Activated CD4-positive, CD25-positive, alpha-beta regulatory T cell treated with anti-CD3 and anti-CD28 coated beads, Interleukin-2, amount 50 U/mL, for 24 hours (primary cell): ENCODE results near the gene TIAL1.
"Not testable (repeated sequence)": the region's sequence is repeated elsewhere in the genome, so short reads cannot be mapped to it uniquely, and the experiment has no call there.

Experiments used
- ATAC-seq, 2 donors: fragments of 150-1000 bp; cut with Tn5 transposase; one replicate each; pipeline ENCODE4 v1.10.0; 2021; ENCODE audit warnings: mild to moderate bottlenecking in 1 of 2, moderate library complexity in 1 of 2

The TIAL1 gene

GRCh38 chr10:119596537-119597404 is at the start of gene TIAL1:
Gene TIAL1 (minus strand): TSS chr10:119596964. CDS start chr10:119596465, 499 bp downstream.
- peak; percentile 89 for ATAC-seq

GRCh38 chr10:119644994-119645393 is 48.2 kb upstream of the TIAL1 start:
- no peak for ATAC-seq

GRCh38 chr10:119644205-119644814 is 47.5 kb upstream of the TIAL1 start:
- ATAC-seq, result no peak

GRCh38 chr10:119643306-119644204 is 46.8 kb upstream of the TIAL1 start:
- ATAC-seq, result no peak

GRCh38 chr10:119642556-119643111 is 45.9 kb upstream of the TIAL1 start:
- ATAC-seq, result peak; percentile 84 to 91

GRCh38 chr10:119640875-119641526 is 44.2 kb upstream of the TIAL1 start:
- ATAC-seq, result no peak

GRCh38 chr10:119640384-119640783 is 43.6 kb upstream of the TIAL1 start:
- ATAC-seq, result no peak

- ATAC-seq, result no peak
These were observed 42.2 kb upstream of the TIAL1 start for GRCh38 chr10:119638982-119639381.

GRCh38 chr10:119637631-119638030 is 40.9 kb upstream of the TIAL1 start:
- no peak for ATAC-seq

- no peak for ATAC-seq
These were observed 37.4 kb upstream of the TIAL1 start for GRCh38 chr10:119634219-119634544.

GRCh38 chr10:119633538-119634218 is 36.9 kb upstream of the TIAL1 start:
- ATAC-seq, result no peak

- no peak for ATAC-seq
These were observed 33.5 kb upstream of the TIAL1 start for GRCh38 chr10:119630300-119630699.

GRCh38 chr10:119625570-119626280 is 29.0 kb upstream of the TIAL1 start:
- ATAC-seq, result no peak

- no peak for ATAC-seq
These were observed 24.3 kb upstream of the TIAL1 start for GRCh38 chr10:119621078-119621384.

- ATAC-seq, result peak in 1 of 2 donors; percentile 33
These were observed 23.7 kb upstream of the TIAL1 start for GRCh38 chr10:119620241-119621077.

- not testable (repeated sequence) for ATAC-seq
These were observed 23.0 kb upstream of the TIAL1 start for GRCh38 chr10:119619811-119620210.

- no peak for ATAC-seq
These were observed 22.5 kb upstream of the TIAL1 start for GRCh38 chr10:119619215-119619614.

GRCh38 chr10:119616882-119617570 is 20.3 kb upstream of the TIAL1 start:
- ATAC-seq, result no peak

GRCh38 chr10:119614686-119615085 is 17.9 kb upstream of the TIAL1 start:
- no peak for ATAC-seq

GRCh38 chr10:119613741-119614140 is 17.0 kb upstream of the TIAL1 start:
- no peak for ATAC-seq
